Stimulated activated CD8-positive, alpha-beta memory T cell treated with anti-CD3 and anti-CD28 coated beads, Interleukin-7, amount 100 ng/mL, for 24 hours (primary cell): ENCODE data around the gene THBS4.
A peak's percentile ranks its signal among the peaks of the same experiment; 100 is the strongest.
"Not testable (repeated sequence)": the region's sequence is repeated elsewhere in the genome, so short reads cannot be mapped to it uniquely, and the experiment has no call there.

ENCODE experiments used
- DNase-seq: peaks from one replicate; pipeline ENCODE4 v3.0.0-alpha.2; 2020; ENCODE audit warnings: low read depth

The THBS4 gene

GRCh38 chr5:80076131-80077050 lies 41.2 kb downstream of the THBS4 start:
- no peak for DNase-seq

GRCh38 chr5:80077051-80077714 lies 42.0 kb downstream of the THBS4 start:
- DNase-seq, result no peak

- no peak for DNase-seq
Measured at GRCh38 chr5:80078921-80079320, 43.8 kb downstream of the THBS4 start.

- no peak for DNase-seq
Measured at GRCh38 chr5:80082281-80082680, 47.1 kb downstream of the THBS4 start.

GRCh38 chr5:80082731-80083100 lies 47.6 kb downstream of the THBS4 start:
- peak; percentile 26 for DNase-seq

- DNase-seq, result no peak
Measured at GRCh38 chr5:80083101-80083890, 48.1 kb downstream of the THBS4 start.

GRCh38 chr5:80090884-80091166 lies 55.7 kb downstream of the THBS4 start:
- no peak for DNase-seq

- not testable (repeated sequence) for DNase-seq
Measured at GRCh38 chr5:80091792-80092192, 56.6 kb downstream of the THBS4 start.

- DNase-seq, result no peak
Measured at GRCh38 chr5:80092486-80093107, 57.4 kb downstream of the THBS4 start.

- DNase-seq, result no peak
Measured at GRCh38 chr5:80093796-80094195, 58.6 kb downstream of the THBS4 start.

- no peak for DNase-seq
Measured at GRCh38 chr5:80094236-80094738, 59.1 kb downstream of the THBS4 start.

GRCh38 chr5:80097451-80097850 lies 62.3 kb downstream of the THBS4 start:
- no peak for DNase-seq

GRCh38 chr5:80101993-80102392 lies 66.8 kb downstream of the THBS4 start:
- DNase-seq, result no peak

GRCh38 chr5:80103371-80103770 lies 68.2 kb downstream of the THBS4 start:
- no peak for DNase-seq

- no peak for DNase-seq
Measured at GRCh38 chr5:80105698-80106439, 70.7 kb downstream of the THBS4 start.

- no peak for DNase-seq
Measured at GRCh38 chr5:80106916-80107315, 71.8 kb downstream of the THBS4 start.

- DNase-seq, result no peak
Measured at GRCh38 chr5:80109646-80110478, 74.7 kb downstream of the THBS4 start.

GRCh38 chr5:80111376-80111990 lies 76.3 kb downstream of the THBS4 start:
- DNase-seq, result not testable (repeated sequence)

- no peak for DNase-seq
Measured at GRCh38 chr5:80114860-80115259, 79.7 kb downstream of the THBS4 start.

- no peak for DNase-seq
Measured at GRCh38 chr5:80116000-80116399, 80.9 kb downstream of the THBS4 start.
